Adrenal gland (tissue), 12 donors: Measurements from ENCODE around the gene NACAD. TPM values are rescaled to one million over a fixed set of nuclear protein-coding genes. Genes with fewer than 3 reads are reported as not detected.

Source experiments
- DNase-seq, 7 donors: peaks; one replicate each; pipeline ENCODE4 v3.0.0-alpha.2; 2019 to 2020
- H3K27ac ChIP-seq, 5 donors: fragments of 200-600 bp; sonication (generic) in 4 of 5; 1 replicate in 3 of 5; 2 replicates in 2 of 5; pipeline versions ENCODE4 v1.5.1 to v1.8.0; 2016 to 2020; ENCODE audit warnings: mild to moderate bottlenecking in 1 of 5
- H3K27me3 ChIP-seq: fragments of 200-600 bp; 2 replicates; pipeline ENCODE4 v1.8.0; 2021
- H3K36me3 ChIP-seq, 2 donors: fragments of 200-600 bp; replicated peaks in 1 of 2; 1 replicate in 1 of 2; 2 replicates in 1 of 2; pipeline versions ENCODE4 v1.5.1 to v1.8.0; 2018 to 2022
- H3K4me1 ChIP-seq, 2 donors: fragments of 200-600 bp; replicated peaks in 1 of 2; 1 replicate in 1 of 2; 2 replicates in 1 of 2; pipeline versions ENCODE4 v1.5.1 to v1.8.0; 2018 to 2021
- H3K4me3 ChIP-seq, 4 donors: fragments of 200-600 bp; sonication (generic) in 3 of 4; one replicate each; pipeline ENCODE4 v1.5.1; 2016 to 2018
- H3K9me3 ChIP-seq, 3 donors: fragments of 200-600 bp; sonication (generic) in 1 of 3; replicated peaks in 1 of 3; 1 replicate in 2 of 3; 2 replicates in 1 of 3; pipeline versions ENCODE4 v1.5.1 to v1.8.0; 2016 to 2021
- CTCF ChIP-seq, 6 experiments: fragments of 450-650 bp in 4 of 6; fragments of 200-600 bp in 2 of 6; sonication (generic) in 1 of 6; IDR thresholded peaks; 1 replicate in 5 of 6; 2 replicates in 1 of 6; pipeline versions ENCODE4 v1.5.1 to v1.8.0; 2016 to 2021; ENCODE audit warnings: antibody characterized with exemption in 6 of 6, mild to moderate bottlenecking in 2 of 6, moderate library complexity in 1 of 6
- POLR2A ChIP-seq, 2 donors: fragments of 450-650 bp; IDR thresholded peaks; one replicate each; pipeline ENCODE4 v1.6.1; 2017; ENCODE audit warnings: antibody characterized with exemption in 2 of 2, mild to moderate bottlenecking in 2 of 2, moderate library complexity in 1 of 2
- WGBS, 4 donors: extraction: QIAGEN DNeasy Blood & Tissue Kit in 2 of 4; methylation state at CpG; one replicate each; pipeline versions ENCODE4 v1.1.5 to v1.1.7; 2013 to 2017; 5-methylcytosine and 5-hydroxymethylcytosine counted together
- intact Hi-C, 2 donors: fragments of 100-400 bp; cut with DNase I; formaldehyde crosslinking; loops; one replicate each; pipeline versions ENCODE4 v1.14.1 to v1.15.0; 2022 to 2023
- polyA plus RNA-seq, 3 donors: library from polyadenylated mRNA; stranded (reverse); fragments of 200-250 nt in 2 of 3; fragments of 350-450 nt in 1 of 3; fragmentation: Illumina TruSeq in 1 of 3; extraction: RNeasy Lipid Tissue Mini Kit (QIAGEN cat#74804) in 1 of 3; gene quantifications; one replicate each; pipeline ENCODE4 v1.2.3, GENCODE V29; 2013 to 2014
- total RNA-seq, 9 donors: library from RNA; depleted of rRNA in 4 of 9; stranded (reverse); fragments of >200 nt in 4 of 9; fragments of 120-200 nt in 1 of 9; fragmentation: NEBNext Ultra II Directional in 1 of 9; extraction: Animal tissue kit (Norgen Biotek cat#: 25700) in 1 of 9; gene quantifications; one replicate each; pipeline versions ENCODE4 v1.1.0 to v1.2.4, GENCODE V29; 2013 to 2023
- donor health status: healthy with polysubstance abuse.
- donor health status: Bipolar disorder and iron deficiency.
- donor health status: DM: yes; HTN: yes; CAD: no.
- donor health status: DM: no; HTN: no; CAD: no.
- donor health status: DM: no; HTN: no; CAD: no.
- donor health status: DM: yes; HTN: yes; CAD: no.

The NACAD gene
- total and polyA plus RNA-seq, 12 donors, result 0.93 to 12.1 (median 2.4) TPM

GRCh38 chr7:45068236-45069023 lies 20.3 kb downstream of the NACAD start:
- no peak overlapping the region for H3K27ac ChIP-seq
- no peak for TF ChIP-seq CTCF (IDR thresholded peaks at IDR 0.05)
- TF ChIP-seq POLR2A (IDR thresholded peaks at IDR 0.05), result no peak
- no peaks in the 10 kb centered on the region for H3K4me1 ChIP-seq
- H3K4me3 ChIP-seq, result no peak overlapping the region
- peaks cover 0 to 52% of the 10 kb centered on the region in 2 donors for H3K36me3 ChIP-seq
- no peaks in the 10 kb centered on the region for H3K27me3 ChIP-seq
- intact Hi-C loops, result no loop called here
- 91 to 95% (median 93%) methylated on average over 12 to 15 of the region's 15 CpGs for WGBS, 4 donors
- no peaks in the 10 kb centered on the region for H3K9me3 ChIP-seq
- peak in 1 of 7 donors; percentile 35 for DNase-seq

- Histone ChIP-seq H3K4me3 (no peak overlapping the region), H3K27ac (no peak overlapping the region), H3K4me1 (no peaks in the 10 kb centered on the region), H3K27me3 (no peaks in the 10 kb centered on the region), H3K9me3 (no peaks in the 10 kb centered on the region), H3K36me3 (peaks cover 0 to 44% of the 10 kb centered on the region in 2 donors)
- no peak for TF ChIP-seq POLR2A (IDR thresholded peaks at IDR 0.05)
- no peak for TF ChIP-seq CTCF (IDR thresholded peaks at IDR 0.05)
- 92 to 94% (median 94%) methylated on average over 3 of the region's 3 CpGs for WGBS, 4 donors
- peak in 1 of 7 donors; percentile 29 for DNase-seq
- intact Hi-C loops, result no loop called here
Observed at GRCh38 chr7:45067582-45067981, 21.2 kb downstream of the NACAD start.

- peaks cover 0 to 36% of the 10 kb centered on the region in 2 donors for H3K36me3 ChIP-seq
- TF ChIP-seq CTCF (IDR thresholded peaks at IDR 0.05) (no peak), POLR2A (IDR thresholded peaks at IDR 0.05) (no peak)
- H3K27ac ChIP-seq, result no peak overlapping the region
- H3K27me3 ChIP-seq, result no peaks in the 10 kb centered on the region
- intact Hi-C loops, result no loop called here
- DNase-seq, result peak in 2 of 7 donors; percentile 14 to 46
- H3K4me3 ChIP-seq, result no peak overlapping the region
- WGBS, 4 donors, result 80 to 91% (median 87%) methylated on average over 7 of the region's 7 CpGs
- no peaks in the 10 kb centered on the region for H3K4me1 ChIP-seq
- H3K9me3 ChIP-seq, result no peaks in the 10 kb centered on the region
Observed at GRCh38 chr7:45066409-45066808, 22.4 kb downstream of the NACAD start.

GRCh38 chr7:45065031-45065995 lies 23.5 kb downstream of the NACAD start:
- no peak overlapping the region for H3K27ac ChIP-seq
- no peaks in the 10 kb centered on the region for H3K4me1 ChIP-seq
- no peak for TF ChIP-seq CTCF (IDR thresholded peaks at IDR 0.05)
- no peak for TF ChIP-seq POLR2A (IDR thresholded peaks at IDR 0.05)
- no peaks in the 10 kb centered on the region for H3K27me3 ChIP-seq
- intact Hi-C loops, result no loop called here
- WGBS, 4 donors, result 76 to 94% (median 87%) methylated on average over 11 to 12 of the region's 12 CpGs
- H3K36me3 ChIP-seq, result peaks cover 0 to 35% of the 10 kb centered on the region in 2 donors
- H3K9me3 ChIP-seq, result no peaks in the 10 kb centered on the region
- DNase-seq, result peak in 3 of 7 donors; percentile 6 to 50 (median 32)
- no peak overlapping the region for H3K4me3 ChIP-seq
